HCT116 (cell line): ENCODE results near the gene ADGRG7. TPM values are rescaled to one million over a fixed set of nuclear protein-coding genes. Genes with fewer than 3 reads are reported as not detected.
A peak's percentile ranks its signal among the peaks of the same experiment; 100 is the strongest.

ENCODE experiments used
- ATAC-seq: fragments of 200-7000 bp; cut with Tn5 transposase; 2 replicates; pipeline ENCODE4 v1.9.1; 2020; ENCODE audit warnings: mild to moderate bottlenecking, moderate library complexity
- BruUV-seq: library from RNA; stranded (reverse); fragments of 400-500 nt; replicated peaks from 2 replicates; lab custom pipeline; 2021; lab: Mats Ljungman, UMichigan
- CTCF ChIA-PET: fragments of 300-600 bp; sonication (Branson Sonifier 250); formaldehyde crosslinking; loops from one replicate; lab custom pipeline; 2021; ENCODE audit warnings: antibody characterized with exemption; lab: Charles Lee
- POLR2A ChIA-PET: fragments of 300-600, 350-600 bp; sonication (Branson Sonifier 250); formaldehyde crosslinking; loops from one replicate; lab custom pipeline; 2021; ENCODE audit warnings: antibody characterized with exemption; lab: Charles Lee
- RAD21 ChIA-PET, 2 experiments: fragments of 300-600 bp; sonication (Branson Sonifier 250); formaldehyde crosslinking; loops; one replicate each; lab custom pipeline; 2023; ENCODE audit warnings: low total read pairs in 2 of 2; ENCODE audit not compliant: uncharacterized antibody in 2 of 2, unreplicated experiment in 2 of 2, low non-redundant PET in 1 of 2; lab: Charles Lee
- DNase-seq: peaks from one replicate; pipeline ENCODE4 v3.0.0-alpha.2; 2010; ENCODE audit warnings: low read depth, low spot score
- H2AFZ ChIP-seq: fragments of 200-600 bp; shearing (Covaris generic), sonication (generic); 2 replicates; pipeline ENCODE4 v1.6.1; 2017; ENCODE audit warnings: low read depth, mixed run types, mixed read lengths, antibody characterized with exemption, low read length; ENCODE audit not compliant: poor library complexity, severe bottlenecking
- H3K27ac ChIP-seq: 2 replicates; pipeline ENCODE4 v1.5.1; 2012; ENCODE audit warnings: low read depth, low read length
- H3K27me3 ChIP-seq: fragments of 200-600 bp; sonication (generic); 2 replicates; pipeline ENCODE4 v1.6.1; 2016; ENCODE audit warnings: mixed run types, low read length, mixed read lengths; ENCODE audit not compliant: insufficient read depth
- H3K36me3 ChIP-seq, 2 experiments: fragments of 200-500 bp in 1 of 2; fragments of 200-600 bp in 1 of 2; sonication (Bioruptor generic) in 1 of 2; sonication (generic) in 1 of 2; 2 replicates each; pipeline versions ENCODE4 v1.5.1 to v1.6.1; 2014 to 2016; ENCODE audit warnings: low read length in 2 of 2, inconsistent platforms in 1 of 2, mixed read lengths in 1 of 2, mixed run types in 1 of 2; ENCODE audit not compliant: insufficient read depth in 2 of 2, control insufficient read depth in 1 of 2
- H3K4me1 ChIP-seq, 2 experiments: fragments of 200-600 bp in 1 of 2; sonication (generic) in 1 of 2; 2 replicates each; pipeline versions ENCODE4 v1.5.1 to v1.6.1; 2012 to 2017; ENCODE audit warnings: low read length in 2 of 2, inconsistent platforms in 1 of 2, mild to moderate bottlenecking in 1 of 2, mixed read lengths in 1 of 2, mixed run types in 1 of 2, moderate library complexity in 1 of 2; ENCODE audit not compliant: insufficient read depth in 2 of 2, control insufficient read depth in 1 of 2
- H3K4me2 ChIP-seq: fragments of 200-600 bp; sonication (generic); 2 replicates; pipeline ENCODE4 v1.6.1; 2017; ENCODE audit warnings: mixed run types, low read length, mixed read lengths
- H3K4me3 ChIP-seq, 2 experiments: fragments of 200-600 bp in 1 of 2; sonication (generic) in 1 of 2; replicated peaks in 1 of 2; 2 replicates each; pipeline ENCODE4 v1.5.1; 2011 to 2016; ENCODE audit warnings: low read length in 2 of 2, control low read depth in 1 of 2, low read depth in 1 of 2, mild to moderate bottlenecking in 1 of 2, mixed read lengths in 1 of 2, mixed run types in 1 of 2
- H3K79me2 ChIP-seq: fragments of 200-600 bp; sonication (generic); 2 replicates; pipeline ENCODE4 v1.6.1; 2017; ENCODE audit warnings: mild to moderate bottlenecking, mixed run types, low read length, moderate library complexity, mixed read lengths; ENCODE audit not compliant: insufficient read depth
- H3K9ac ChIP-seq: fragments of 200-600 bp; sonication (generic); 2 replicates; pipeline ENCODE4 v1.6.1; 2016; ENCODE audit warnings: low read length, mixed read lengths
- H3K9me2 ChIP-seq: fragments of 200-600 bp; sonication (generic), shearing (Covaris generic); 2 replicates; pipeline ENCODE4 v1.6.1; 2017; ENCODE audit warnings: mixed run types, mild to moderate bottlenecking, moderate library complexity; ENCODE audit not compliant: insufficient read depth
- H3K9me3 ChIP-seq, 2 experiments: fragments of 200-500 bp in 1 of 2; fragments of 200-600 bp in 1 of 2; sonication (Bioruptor generic) in 1 of 2; sonication (generic) in 1 of 2; 2 replicates each; pipeline ENCODE4 v1.6.1; 2014 to 2017; ENCODE audit warnings: low read length in 2 of 2, mixed read lengths in 2 of 2, inconsistent platforms in 1 of 2, low read depth in 1 of 2, mild to moderate bottlenecking in 1 of 2, mixed run types in 1 of 2, moderate library complexity in 1 of 2; ENCODE audit not compliant: control insufficient read depth in 1 of 2, insufficient read depth in 1 of 2
- H4K20me1 ChIP-seq: fragments of 200-600 bp; sonication (generic), shearing (Covaris generic); 2 replicates; pipeline ENCODE4 v1.6.1; 2017; ENCODE audit warnings: mixed run types, mild to moderate bottlenecking, moderate library complexity; ENCODE audit not compliant: insufficient read depth
- POLR2A ChIP-seq: IDR thresholded peaks from 2 replicates; pipeline ENCODE4 v1.7.0; 2011; ENCODE audit warnings: borderline replicate concordance; ENCODE audit not compliant: insufficient read depth, insufficient read length; ENCODE audit errors: extremely low read depth
- RAD21 ChIP-seq: IDR thresholded peaks from 2 replicates; pipeline ENCODE4 v1.6.1; 2012; ENCODE audit warnings: low read depth, mild to moderate bottlenecking
- SIN3A ChIP-seq: IDR thresholded peaks from 2 replicates; pipeline ENCODE4 v1.6.1; 2012; ENCODE audit warnings: low read depth
- intact Hi-C: fragments of 100-400 bp; cut with micrococcal nuclease; formaldehyde crosslinking; loops from 2 replicates; pipeline ENCODE4 v1.10.0; 2022
- total RNA-seq: library from RNA; stranded (reverse); gene quantifications from one replicate; pipeline ENCODE4 v1.2.1, GENCODE V29; 2021; ENCODE audit not compliant: unreplicated experiment
- TF ChIP-seq, protein P1 (sequence below), 3 experiments: fragments of 200-600 bp in 1 of 3; sonication (generic) in 1 of 3; IDR thresholded peaks in 2 of 3; conservative IDR thresholded peaks in 1 of 3; 2 replicates each; pipeline ENCODE4 v1.5.1; 2012 to 2017; ENCODE audit warnings: low read depth in 2 of 3, low read length in 2 of 3, antibody characterized with exemption in 1 of 3, borderline replicate concordance in 1 of 3, control low read depth in 1 of 3, mild to moderate bottlenecking in 1 of 3, mixed read lengths in 1 of 3, mixed run types in 1 of 3, moderate library complexity in 1 of 3; ENCODE audit not compliant: insufficient read depth in 1 of 3

ADGRG7 gene
- total RNA-seq, 1 experiment from 2014 or later, result not detected

- ChIA-PET RAD21 (no interaction called here), CTCF (interaction anchor here (2.7 kb wide), 1 partner anchor 459 kb away, joined by 7 read pairs; no protein-coding TSS in a partner anchor), POLR2A (no interaction called here)
- no peak overlapping the region for H3K4me2 ChIP-seq
- H2AFZ ChIP-seq, result no peak overlapping the region
- no TSS peak for BruUV-seq
- DNase-seq (no peak), ATAC-seq (peak; percentile 63)
- peaks cover 60 to 65% of the 10 kb centered on the region in 2 experiments for H3K36me3 ChIP-seq
- TF ChIP-seq POLR2A, result no peak
- TF ChIP-seq, protein P1, sequence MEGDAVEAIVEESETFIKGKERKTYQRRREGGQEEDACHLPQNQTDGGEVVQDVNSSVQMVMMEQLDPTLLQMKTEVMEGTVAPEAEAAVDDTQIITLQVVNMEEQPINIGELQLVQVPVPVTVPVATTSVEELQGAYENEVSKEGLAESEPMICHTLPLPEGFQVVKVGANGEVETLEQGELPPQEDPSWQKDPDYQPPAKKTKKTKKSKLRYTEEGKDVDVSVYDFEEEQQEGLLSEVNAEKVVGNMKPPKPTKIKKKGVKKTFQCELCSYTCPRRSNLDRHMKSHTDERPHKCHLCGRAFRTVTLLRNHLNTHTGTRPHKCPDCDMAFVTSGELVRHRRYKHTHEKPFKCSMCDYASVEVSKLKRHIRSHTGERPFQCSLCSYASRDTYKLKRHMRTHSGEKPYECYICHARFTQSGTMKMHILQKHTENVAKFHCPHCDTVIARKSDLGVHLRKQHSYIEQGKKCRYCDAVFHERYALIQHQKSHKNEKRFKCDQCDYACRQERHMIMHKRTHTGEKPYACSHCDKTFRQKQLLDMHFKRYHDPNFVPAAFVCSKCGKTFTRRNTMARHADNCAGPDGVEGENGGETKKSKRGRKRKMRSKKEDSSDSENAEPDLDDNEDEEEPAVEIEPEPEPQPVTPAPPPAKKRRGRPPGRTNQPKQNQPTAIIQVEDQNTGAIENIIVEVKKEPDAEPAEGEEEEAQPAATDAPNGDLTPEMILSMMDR (IDR thresholded peaks at IDR 0.05 in 2 of 3, conservative IDR thresholded peaks at IDR 0.05 in 1 of 3; ENCODE audit: borderline replicate concordance in 1 of 3, insufficient read depth in 1 of 3, low read depth in 2 of 3, low read length in 2 of 3), result peak; percentile 20 to 50 (median 41); a peak in 5 of 6 replicates
- peak; percentile 22 for TF ChIP-seq RAD21
- H4K20me1 ChIP-seq, result no peaks in the 10 kb centered on the region; the same call in 1 of the 2 replicates
- intact Hi-C loops, result loop anchor here (1.0 to 5.0 kb wide), 2 partner anchors 59 to 460 kb away; no protein-coding TSS in a partner anchor
- H3K27me3 ChIP-seq, result no peaks in the 10 kb centered on the region
- H3K4me1 ChIP-seq, result no peaks in the 10 kb centered on the region
- peaks cover 86% of the 10 kb centered on the region for H3K79me2 ChIP-seq
- H3K4me3 ChIP-seq, result no peak overlapping the region
- H3K27ac ChIP-seq, result no peak overlapping the region
- no peak overlapping the region for H3K9ac ChIP-seq
- no peaks in the 10 kb centered on the region for H3K9me3 ChIP-seq
- no peaks in the 10 kb centered on the region for H3K9me2 ChIP-seq
These were observed 127.9 kb downstream of the ADGRG7 start for GRCh38 chr3:100737334-100737733.

GRCh38 chr3:100740207-100740606 lies 130.8 kb downstream of the ADGRG7 start:
- H4K20me1 ChIP-seq, result peaks cover 4% of the 10 kb centered on the region; the same call in 1 of the 2 replicates
- intact Hi-C loops, result no loop called here
- CTCF ChIA-PET, result interaction anchor here (1.2 kb wide), 1 partner anchor 13 kb away, joined by 3 read pairs; no protein-coding TSS in a partner anchor

More at GRCh38 chr3:100740207-100740606, 130.8 kb downstream of the ADGRG7 start:
- ATAC-seq (no peak), DNase-seq (no peak)
- no peak overlapping the region for H3K9ac ChIP-seq
- H3K4me1 ChIP-seq, result no peaks in the 10 kb centered on the region
- H3K4me3 ChIP-seq, result no peak overlapping the region
- no peaks in the 10 kb centered on the region for H3K9me2 ChIP-seq
- no peak for TF ChIP-seq SIN3A
- ChIA-PET RAD21 (no interaction called here), POLR2A (no interaction called here)
- no peaks in the 10 kb centered on the region for H3K9me3 ChIP-seq
- BruUV-seq, result no TSS peak
- no peaks in the 10 kb centered on the region for H3K27me3 ChIP-seq
- H2AFZ ChIP-seq, result no peak overlapping the region
- H3K36me3 ChIP-seq, result peaks cover 50 to 57% of the 10 kb centered on the region in 2 experiments
- H3K27ac ChIP-seq, result no peak overlapping the region
- H3K4me2 ChIP-seq, result no peak overlapping the region
- peaks cover 78% of the 10 kb centered on the region for H3K79me2 ChIP-seq
